Measurements from ENCODE around the gene SIRT2.

GRCh38 chr19:38869160-38869835 lies 30.1 kb downstream of the SIRT2 start:
- TF ChIP-seq EZH2 (IDR thresholded peaks at IDR 0.05) (no peak), POLR2AphosphoS5 (IDR thresholded peaks at IDR 0.05; ENCODE audit: borderline replicate concordance, low read depth, low read length) (no peak), FOXP2 (optimal IDR thresholded peaks at IDR 0.05; ENCODE audit: control extremely low read depth, extremely low read length, insufficient read depth) (no peak)

All from SK-N-MC (cell line).